Measurements from ENCODE around the gene TFF1. TPM values are rescaled to one million over a fixed set of nuclear protein-coding genes. Genes with fewer than 3 reads are reported as not detected.

The TFF1 gene
- total and polyA plus RNA-seq, 12 donors = not detected

GRCh38 chr21:42401820-42402251, 35.5 kb upstream of the TFF1 start:
- no peak for DNase-seq

DNA sequence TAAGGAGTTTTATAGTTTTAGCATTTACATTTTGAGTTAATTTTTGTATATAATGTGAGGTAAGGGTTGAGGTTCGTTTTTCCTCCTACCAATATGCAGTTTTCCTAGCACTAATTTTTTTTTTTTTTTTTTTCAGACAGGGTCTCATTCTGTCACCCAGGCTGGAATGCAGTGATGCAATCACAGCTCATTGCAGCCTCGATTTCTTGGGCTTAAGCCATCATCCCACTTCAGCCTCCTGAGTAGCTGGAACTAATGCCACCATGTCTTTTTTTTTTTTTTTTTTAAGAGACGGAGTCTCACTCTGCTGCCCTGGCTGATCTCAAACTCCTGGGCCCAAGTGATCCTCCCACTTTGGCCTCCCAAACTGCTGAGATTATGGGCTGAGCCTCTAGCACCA, 34.8 kb upstream of the TFF1 start:
- WGBS, 2 donors = 65 to 75% methylated on average over 3 of the region's 3 CpGs

More at GRCh38 chr21:42401820-42402251, 35.5 kb upstream of the TFF1 start:
- no peak for ATAC-seq
- no peaks in the 10 kb centered on the region for H3K4me1 ChIP-seq
- H3K27me3 ChIP-seq = peaks cover 0 to 13% (median 0%) of the 10 kb centered on the region in 7 donors
- no peak overlapping the region for H3K4me3 ChIP-seq
- no peak overlapping the region for H3K27ac ChIP-seq
- peaks cover 0 to 20% (median 0%) of the 10 kb centered on the region in 11 donors for H3K9me3 ChIP-seq
- WGBS, 2 donors = 81 to 82% methylated on average over 2 of the region's 2 CpGs
- no peaks in the 10 kb centered on the region for H3K36me3 ChIP-seq
- TF ChIP-seq, protein P1, sequence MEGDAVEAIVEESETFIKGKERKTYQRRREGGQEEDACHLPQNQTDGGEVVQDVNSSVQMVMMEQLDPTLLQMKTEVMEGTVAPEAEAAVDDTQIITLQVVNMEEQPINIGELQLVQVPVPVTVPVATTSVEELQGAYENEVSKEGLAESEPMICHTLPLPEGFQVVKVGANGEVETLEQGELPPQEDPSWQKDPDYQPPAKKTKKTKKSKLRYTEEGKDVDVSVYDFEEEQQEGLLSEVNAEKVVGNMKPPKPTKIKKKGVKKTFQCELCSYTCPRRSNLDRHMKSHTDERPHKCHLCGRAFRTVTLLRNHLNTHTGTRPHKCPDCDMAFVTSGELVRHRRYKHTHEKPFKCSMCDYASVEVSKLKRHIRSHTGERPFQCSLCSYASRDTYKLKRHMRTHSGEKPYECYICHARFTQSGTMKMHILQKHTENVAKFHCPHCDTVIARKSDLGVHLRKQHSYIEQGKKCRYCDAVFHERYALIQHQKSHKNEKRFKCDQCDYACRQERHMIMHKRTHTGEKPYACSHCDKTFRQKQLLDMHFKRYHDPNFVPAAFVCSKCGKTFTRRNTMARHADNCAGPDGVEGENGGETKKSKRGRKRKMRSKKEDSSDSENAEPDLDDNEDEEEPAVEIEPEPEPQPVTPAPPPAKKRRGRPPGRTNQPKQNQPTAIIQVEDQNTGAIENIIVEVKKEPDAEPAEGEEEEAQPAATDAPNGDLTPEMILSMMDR (IDR thresholded peaks at IDR 0.05) = no peak
- intact Hi-C loops (cut with DNase I) = no loop called here

DNA sequence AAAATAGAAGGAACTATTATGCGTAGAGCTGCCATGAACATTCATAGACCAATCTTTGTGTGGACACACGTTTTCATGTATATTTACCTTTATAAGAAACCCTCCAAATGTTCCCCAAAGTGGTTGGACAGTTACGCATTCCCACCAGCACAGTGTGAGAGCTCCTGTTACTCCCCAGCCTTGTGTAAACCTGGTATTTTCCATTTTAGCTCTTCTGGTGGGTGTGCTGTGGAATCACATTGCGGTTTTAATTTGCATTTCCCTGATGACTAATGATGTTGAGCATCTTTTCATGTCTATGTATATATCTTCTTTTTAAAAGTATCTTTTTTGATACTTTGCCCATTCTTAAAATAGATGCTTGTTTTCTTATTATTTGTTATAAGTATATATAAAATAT, 34.2 kb upstream of the TFF1 start:
- peaks cover 0 to 10% (median 0%) of the 10 kb centered on the region in 7 donors for H3K27me3 ChIP-seq
- intact Hi-C loops (cut with DNase I) = no loop called here
- 80 to 81% methylated on average over 4 of the region's 4 CpGs for WGBS, 2 donors

More for the DNA sequence above, 34.8 kb upstream of the TFF1 start:
- Histone ChIP-seq H3K36me3 (no peaks in the 10 kb centered on the region), H3K4me1 (no peaks in the 10 kb centered on the region), H3K9me3 (peaks cover 0 to 20% (median 0%) of the 10 kb centered on the region in 11 donors), H3K4me3 (no peak overlapping the region), H3K27me3 (peaks cover 0 to 10% (median 0%) of the 10 kb centered on the region in 7 donors), H3K27ac (no peak overlapping the region)
- TF ChIP-seq, protein P1 (IDR thresholded peaks at IDR 0.05) = no peak
- no peak for ATAC-seq
- intact Hi-C loops (cut with DNase I) = no loop called here
- no peak for DNase-seq

GRCh38 chr21:42398436-42399028, 32.2 kb upstream of the TFF1 start:
- Histone ChIP-seq H3K9me3 (peaks cover 0 to 20% (median 0%) of the 10 kb centered on the region in 11 donors), H3K27me3 (peaks cover 0 to 10% (median 0%) of the 10 kb centered on the region in 7 donors), H3K4me1 (no peaks in the 10 kb centered on the region), H3K27ac (no peak overlapping the region), H3K4me3 (no peak overlapping the region), H3K36me3 (no peaks in the 10 kb centered on the region)
- ATAC-seq (no peak), DNase-seq (no peak)
- TF ChIP-seq, protein P1 (IDR thresholded peaks at IDR 0.05) = no peak
- intact Hi-C loops (cut with DNase I) = no loop called here
- WGBS, 2 donors = 77 to 78% methylated on average over 12 of the region's 12 CpGs

More for the DNA sequence above, 34.2 kb upstream of the TFF1 start:
- no peaks in the 10 kb centered on the region for H3K36me3 ChIP-seq
- no peaks in the 10 kb centered on the region for H3K4me1 ChIP-seq
- TF ChIP-seq, protein P1 (IDR thresholded peaks at IDR 0.05) = no peak
- DNase-seq (no peak), ATAC-seq (no peak)
- no peak overlapping the region for H3K4me3 ChIP-seq
- H3K9me3 ChIP-seq = peaks cover 0 to 20% (median 0%) of the 10 kb centered on the region in 11 donors
- H3K27ac ChIP-seq = no peak overlapping the region
